MM.1S (cell line): ENCODE data around the gene P2RX5.

Source experiments
- CTCF ChIP-seq: fragments of 300-600 bp; sonication (generic); IDR thresholded peaks from 2 replicates; pipeline ENCODE4 v1.5.1; 2016; ENCODE audit warnings: antibody characterized with exemption, low read length, mixed read lengths
- EZH2 ChIP-seq: fragments of 300-600 bp; sonication (generic); optimal IDR thresholded peaks from 2 replicates; pipeline ENCODE3; 2017; ENCODE audit warnings: low read depth, mild to moderate bottlenecking, antibody characterized with exemption, low read length, mixed read lengths
- EZH2phosphoT487 ChIP-seq: fragments of 300-600 bp; sonication (generic); IDR thresholded peaks from 2 replicates; pipeline ENCODE4 v1.6.1; 2018; ENCODE audit warnings: antibody characterized with exemption, low read length

- TF ChIP-seq CTCF (no peak), EZH2 (no peak), EZH2phosphoT487 (no peak)
These were observed 55.9 kb downstream of the P2RX5 start for GRCh38 chr17:3639981-3640596.
